Eye (tissue), 1 donor: ENCODE data around the gene FHDC1.
A peak's percentile ranks its signal among the peaks of the same experiment; 100 is the strongest.
"Not testable (repeated sequence)": the region's sequence is repeated elsewhere in the genome, so short reads cannot be mapped to it uniquely, and the experiment has no call there.

Experiments
- DNase-seq: peaks from one replicate; pipeline ENCODE4 v3.0.0-alpha.2; 2015

Gene FHDC1, protein sequence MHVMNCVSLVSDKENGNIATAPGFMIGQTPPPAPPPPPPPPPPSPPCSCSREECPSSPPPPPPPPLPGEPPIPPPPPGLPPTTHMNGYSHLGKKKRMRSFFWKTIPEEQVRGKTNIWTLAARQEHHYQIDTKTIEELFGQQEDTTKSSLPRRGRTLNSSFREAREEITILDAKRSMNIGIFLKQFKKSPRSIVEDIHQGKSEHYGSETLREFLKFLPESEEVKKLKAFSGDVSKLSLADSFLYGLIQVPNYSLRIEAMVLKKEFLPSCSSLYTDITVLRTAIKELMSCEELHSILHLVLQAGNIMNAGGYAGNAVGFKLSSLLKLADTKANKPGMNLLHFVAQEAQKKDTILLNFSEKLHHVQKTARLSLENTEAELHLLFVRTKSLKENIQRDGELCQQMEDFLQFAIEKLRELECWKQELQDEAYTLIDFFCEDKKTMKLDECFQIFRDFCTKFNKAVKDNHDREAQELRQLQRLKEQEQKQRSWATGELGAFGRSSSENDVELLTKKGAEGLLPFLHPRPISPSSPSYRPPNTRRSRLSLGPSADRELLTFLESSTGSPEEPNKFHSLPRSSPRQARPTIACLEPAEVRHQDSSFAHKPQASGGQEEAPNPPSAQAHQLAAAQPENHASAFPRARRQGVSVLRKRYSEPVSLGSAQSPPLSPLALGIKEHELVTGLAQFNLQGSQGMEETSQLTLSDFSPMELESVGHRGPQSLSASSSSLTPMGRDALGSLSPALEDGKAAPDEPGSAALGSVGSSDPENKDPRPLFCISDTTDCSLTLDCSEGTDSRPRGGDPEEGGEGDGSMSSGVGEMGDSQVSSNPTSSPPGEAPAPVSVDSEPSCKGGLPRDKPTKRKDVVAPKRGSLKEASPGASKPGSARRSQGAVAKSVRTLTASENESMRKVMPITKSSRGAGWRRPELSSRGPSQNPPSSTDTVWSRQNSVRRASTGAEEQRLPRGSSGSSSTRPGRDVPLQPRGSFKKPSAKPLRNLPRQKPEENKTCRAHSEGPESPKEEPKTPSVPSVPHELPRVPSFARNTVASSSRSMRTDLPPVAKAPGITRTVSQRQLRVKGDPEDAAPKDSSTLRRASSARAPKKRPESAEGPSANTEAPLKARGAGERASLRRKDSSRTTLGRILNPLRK

DNA sequence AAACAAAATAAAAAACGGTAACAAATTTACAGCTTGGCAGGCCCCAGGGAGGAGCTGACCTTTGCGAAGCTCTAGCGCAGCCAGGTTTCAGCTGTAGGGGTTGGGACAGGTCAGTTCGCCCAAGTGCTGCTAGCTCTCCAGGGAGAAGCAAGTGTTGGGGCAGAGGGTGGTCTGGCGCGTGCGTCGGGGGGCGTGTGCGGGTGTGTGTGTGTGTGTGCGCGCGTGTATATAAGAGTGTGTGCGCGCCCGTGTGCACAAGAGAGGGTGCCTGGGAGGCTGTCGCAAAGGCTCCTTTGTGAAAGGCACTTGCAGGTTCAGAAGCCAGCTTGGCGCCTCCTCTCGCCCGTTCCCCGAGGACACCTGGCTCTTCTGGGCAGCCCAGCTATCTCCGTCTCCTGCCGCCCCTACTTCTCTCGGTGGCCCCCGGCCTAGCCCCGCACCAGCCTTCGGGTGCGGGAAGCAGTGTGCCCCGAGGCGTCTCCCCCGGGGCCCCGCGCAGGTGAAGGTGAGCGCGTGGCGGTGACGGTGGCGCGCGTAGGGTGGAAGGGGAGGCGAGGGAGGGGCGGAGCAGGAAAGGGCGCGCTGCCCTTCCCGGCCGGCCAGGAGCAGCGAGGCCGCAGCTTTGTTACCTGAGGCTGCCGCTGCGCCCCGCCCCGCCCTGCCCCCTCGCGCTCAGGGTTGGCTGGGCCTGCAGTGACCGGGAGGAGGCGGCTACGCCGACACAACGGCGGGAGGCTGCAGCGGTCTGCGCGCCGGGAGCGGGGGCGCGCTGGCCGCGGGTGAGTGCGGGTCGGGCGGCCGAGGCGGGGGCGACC, at the start of gene FHDC1:
TSS of gene FHDC1 (plus strand) at position 693 of the 815 bp plus-strand sequence. CDS start 6,735 bp downstream, outside the sequence.
- DNase-seq = peak; percentile 68

DNA sequence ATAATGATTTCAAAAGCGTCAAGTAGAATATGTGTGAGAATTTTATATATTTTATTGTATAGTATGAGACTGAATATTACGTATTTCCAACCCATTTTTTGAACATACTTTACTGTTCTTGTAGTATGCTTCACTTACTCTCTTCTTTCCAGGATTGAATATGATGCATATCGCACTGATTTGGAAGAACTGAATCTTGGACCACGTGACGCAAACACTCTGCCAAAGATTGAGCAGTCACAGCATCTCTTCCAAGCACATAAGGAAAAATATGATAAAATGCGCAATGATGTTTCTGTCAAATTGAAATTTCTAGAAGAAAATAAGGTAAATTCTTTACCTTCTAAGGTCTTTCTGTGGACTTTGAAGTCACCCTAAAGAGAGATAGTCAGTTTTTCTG, 48.1 kb upstream of the FHDC1 start:
- no peak for DNase-seq

DNA sequence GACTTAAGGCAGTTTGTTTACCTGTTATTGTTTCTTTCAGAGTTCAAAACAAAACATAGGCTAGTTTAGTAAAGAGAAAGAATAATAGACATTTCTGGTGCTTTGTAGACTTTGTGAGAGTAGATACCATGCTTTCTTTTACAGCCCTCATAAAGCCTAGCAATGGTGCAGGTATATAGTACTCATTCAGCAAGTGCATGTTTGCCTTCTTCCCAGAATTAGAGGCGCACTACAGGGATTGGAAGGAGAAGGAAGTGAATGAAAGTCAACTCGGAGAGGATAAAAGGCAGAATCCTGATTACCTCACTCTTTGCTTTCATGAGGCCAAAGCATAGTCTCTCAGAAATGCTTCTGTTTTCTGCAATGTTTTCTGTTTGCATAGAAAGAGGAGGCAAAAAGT, 43.1 kb upstream of the FHDC1 start:
- DNase-seq = no peak

DNA sequence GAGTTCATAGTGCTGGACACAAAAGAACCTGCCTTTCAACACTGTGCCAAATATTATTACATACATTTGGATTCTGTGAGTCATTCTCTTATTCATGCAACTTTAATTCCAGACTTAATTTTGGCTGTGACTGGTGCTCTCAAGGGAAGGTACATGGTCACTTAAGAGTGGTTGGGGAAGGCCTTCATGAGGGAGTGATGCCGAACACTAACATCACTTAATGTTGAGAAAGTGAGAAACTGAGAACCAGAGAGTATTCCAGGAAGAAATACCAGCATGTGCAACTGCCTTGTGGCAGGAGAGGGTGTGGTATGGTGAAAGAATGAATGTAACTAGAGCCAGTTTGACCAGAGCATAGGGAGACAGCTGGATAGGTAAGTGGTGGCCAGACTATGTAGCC, 41.5 kb upstream of the FHDC1 start:
- no peak for DNase-seq

DNA sequence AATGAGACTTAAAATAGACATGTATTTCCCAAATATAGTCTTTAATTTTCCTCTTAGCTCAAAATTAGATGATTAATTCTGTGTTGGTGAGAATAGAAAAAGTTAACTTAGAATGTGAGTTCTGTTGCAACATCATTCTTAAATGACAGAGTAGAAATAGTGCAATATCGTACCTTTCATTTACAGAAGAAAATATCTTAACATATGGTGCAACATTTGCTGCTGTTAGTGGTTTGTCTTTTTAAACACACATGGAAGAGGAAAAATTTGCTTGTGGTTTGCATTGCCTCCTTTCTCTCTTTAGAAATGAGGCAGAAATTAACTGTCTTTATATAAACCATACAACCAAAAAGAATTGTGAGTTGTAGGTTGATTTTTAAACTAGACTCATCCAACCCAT, 39.3 kb upstream of the FHDC1 start:
- DNase-seq = no peak

DNA sequence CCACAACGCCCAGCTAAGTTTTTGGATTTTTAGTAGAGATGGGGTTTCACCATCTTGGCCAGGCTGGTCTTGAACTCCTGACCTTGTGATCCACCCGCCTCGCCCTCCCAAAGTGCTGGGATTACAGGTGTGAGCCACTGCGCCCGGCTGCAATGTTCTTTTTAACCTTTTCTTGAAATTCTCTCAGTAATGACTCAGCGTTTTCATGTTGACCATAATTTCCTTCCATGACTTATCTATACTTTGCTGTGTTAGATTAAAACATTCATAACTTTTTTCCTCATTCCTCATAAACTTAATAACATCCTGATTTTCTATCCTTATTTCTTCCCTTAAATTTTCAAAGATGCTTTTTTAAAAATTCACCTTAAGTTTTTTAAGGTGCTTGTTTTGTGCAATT, 38.0 kb upstream of the FHDC1 start:
- not testable (repeated sequence) for DNase-seq

DNA sequence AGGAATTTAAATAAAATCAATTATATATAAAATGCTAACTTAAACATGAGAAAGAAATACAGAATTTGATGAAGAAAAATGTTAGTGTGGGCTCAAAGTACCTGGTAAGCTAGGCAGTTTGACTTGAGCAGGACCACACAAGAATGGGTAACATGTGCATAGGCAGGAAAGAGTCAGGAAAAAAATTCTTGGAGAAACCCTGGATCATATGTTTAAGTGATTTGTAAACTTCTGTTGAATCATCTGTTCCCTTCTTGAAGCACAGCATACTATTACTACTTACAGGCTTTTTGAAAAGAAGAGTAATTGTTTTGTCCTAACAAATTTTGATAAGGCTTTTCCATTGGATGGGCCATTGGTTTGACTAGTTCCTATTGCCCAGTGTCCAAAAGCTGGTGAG, 37.5 kb upstream of the FHDC1 start:
- DNase-seq = no peak

DNA sequence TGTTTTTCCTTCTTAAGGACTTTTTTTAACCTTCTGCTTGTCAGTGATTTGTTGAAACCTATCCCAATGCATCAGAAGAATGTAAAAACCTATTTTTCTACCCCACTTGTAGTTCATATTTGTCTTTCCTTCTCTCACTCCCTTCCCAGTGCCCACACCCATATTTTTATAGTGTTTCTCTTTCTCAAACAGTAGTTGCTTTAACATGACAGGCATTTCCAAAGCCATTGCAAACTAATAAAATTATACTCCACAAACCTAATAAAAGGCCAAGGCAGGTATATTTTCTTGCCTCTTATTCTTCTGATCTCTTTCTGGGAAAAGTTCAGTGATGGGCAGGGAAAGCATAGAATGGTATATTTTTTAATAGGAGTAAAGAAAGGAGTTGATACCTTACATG, 35.7 kb upstream of the FHDC1 start:
- DNase-seq = no peak

DNA sequence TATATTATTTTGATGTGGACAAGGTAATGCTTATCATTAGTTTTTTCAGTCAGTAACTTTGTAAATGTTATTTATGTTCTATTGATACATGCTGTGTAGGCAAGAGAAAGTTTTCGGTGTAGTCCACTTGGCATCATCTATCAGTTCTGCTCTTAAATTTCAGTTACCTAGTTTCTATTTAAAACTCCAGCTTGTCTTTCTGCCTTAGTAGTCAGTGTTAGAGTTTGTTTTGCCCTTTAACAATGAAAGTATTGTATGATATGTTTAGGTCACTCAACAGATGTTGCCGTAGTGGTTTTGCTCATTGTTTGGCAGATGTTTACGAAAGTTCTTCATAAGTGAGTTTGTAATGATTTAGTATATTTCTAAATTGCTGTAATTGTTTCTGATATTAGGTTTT, 34.9 kb upstream of the FHDC1 start:
- no peak for DNase-seq

DNA sequence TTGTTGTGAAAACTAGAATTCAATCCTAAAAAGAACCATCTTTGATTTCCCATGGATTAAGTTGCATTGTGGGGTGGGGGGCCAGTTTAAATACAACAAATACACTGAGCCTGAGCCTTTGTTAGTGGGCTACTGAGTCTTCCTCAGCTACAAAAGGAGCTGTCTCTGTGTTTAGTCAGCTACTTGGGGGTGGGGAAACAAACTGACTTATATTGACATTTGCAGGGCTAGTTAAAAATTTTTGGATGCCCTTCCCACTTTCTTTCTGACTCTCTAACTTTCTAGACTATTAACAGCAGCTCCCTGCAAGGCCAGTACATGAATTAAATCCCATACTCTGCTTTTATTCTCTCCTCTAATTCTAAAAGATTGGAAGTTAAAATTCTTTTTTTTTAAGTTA, 32.5 kb upstream of the FHDC1 start:
- no peak for DNase-seq

DNA sequence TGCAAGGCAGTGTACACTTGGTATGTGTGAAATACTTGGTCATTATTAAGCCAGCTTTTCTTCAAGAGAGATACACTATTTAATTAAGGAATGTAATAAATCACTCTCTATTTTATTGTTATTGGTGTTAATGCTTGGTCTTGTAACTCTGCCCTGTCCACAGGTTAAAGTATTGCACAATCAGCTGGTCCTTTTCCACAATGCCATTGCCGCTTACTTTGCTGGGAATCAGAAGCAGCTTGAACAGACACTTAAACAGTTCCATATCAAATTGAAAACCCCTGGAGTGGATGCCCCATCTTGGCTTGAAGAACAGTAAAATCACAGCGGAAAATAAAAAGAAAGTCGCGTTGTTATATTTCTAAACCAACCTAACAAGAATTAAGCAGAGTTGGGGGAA, 26.2 kb upstream of the FHDC1 start:
- DNase-seq = no peak

DNA sequence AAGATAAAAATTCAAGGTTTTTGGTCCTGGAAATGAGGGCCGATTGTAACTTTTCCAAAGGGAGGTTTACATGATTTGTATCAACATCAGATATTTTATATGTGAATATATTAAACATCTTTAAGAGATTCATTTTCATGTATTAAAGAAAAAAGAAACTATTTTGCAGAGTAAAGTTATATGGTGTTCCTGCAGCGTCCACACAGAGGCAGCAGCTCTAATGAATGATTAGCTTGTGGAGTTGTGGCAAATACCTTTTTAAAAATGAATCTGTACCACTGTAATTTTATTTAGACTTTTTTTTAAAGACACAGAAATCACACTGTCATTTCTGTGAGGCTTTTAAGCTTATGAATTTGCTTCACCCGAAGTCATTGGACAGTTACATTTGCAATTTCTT, 25.6 kb upstream of the FHDC1 start:
- no peak for DNase-seq

DNA sequence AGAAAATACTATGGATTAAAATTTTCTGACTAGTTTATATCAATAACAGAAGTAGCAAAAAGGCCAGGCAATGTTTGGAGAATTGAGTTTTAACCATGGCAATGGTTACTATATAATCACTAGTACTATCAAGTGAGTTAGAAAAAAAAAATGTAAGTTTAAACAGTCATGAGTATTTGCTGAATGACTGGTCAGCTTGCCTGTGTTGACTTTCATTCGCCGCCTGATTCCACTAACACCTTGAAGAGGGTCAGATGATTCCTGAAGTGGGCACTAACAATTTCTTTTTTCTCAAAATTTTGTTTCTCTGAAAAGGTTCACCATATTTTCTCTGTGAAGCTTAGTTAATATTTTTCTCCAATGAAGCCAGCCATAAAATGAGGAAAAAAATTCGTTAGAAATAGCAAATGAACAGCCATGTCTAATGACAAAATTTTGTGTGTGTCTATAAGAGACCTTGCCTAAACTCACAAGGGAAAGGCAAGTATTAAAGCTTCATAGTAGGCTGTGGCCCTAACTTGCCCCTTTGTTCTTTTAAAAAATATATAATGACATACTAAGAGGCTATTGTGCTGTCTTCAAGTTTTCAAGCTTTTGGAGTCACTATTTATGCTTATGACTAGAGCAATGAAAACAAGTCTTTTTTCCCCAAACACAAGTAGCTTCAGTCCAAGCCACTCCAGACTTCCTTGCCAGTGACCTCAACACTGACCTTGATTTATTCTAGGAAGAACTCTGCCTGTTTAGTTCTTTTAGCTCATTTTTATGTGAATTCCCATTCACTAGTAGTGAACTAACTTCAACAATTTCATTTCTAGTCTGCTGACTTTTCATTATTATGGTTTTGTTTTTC, 18.4 kb upstream of the FHDC1 start:
- no peak for DNase-seq

DNA sequence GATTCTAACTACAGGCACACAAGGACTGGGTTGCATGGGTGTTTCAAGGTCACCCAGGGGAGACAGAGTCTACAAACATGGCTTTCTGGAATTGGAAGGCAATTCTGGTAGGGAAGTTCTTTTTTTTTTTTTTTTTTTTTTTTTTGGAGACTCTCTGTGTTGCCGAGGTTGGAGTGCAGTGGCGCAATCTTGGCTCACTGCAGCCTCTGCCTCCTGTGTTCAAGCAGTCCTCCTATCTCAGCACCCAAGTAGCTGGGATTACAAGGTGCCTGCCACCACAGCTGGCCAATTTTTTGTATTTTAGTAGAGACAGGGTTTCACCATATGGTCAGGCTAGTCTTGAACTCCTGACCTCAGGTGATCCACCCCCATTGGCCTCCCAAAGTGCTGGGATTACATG, 16.3 kb upstream of the FHDC1 start:
- no peak for DNase-seq

DNA sequence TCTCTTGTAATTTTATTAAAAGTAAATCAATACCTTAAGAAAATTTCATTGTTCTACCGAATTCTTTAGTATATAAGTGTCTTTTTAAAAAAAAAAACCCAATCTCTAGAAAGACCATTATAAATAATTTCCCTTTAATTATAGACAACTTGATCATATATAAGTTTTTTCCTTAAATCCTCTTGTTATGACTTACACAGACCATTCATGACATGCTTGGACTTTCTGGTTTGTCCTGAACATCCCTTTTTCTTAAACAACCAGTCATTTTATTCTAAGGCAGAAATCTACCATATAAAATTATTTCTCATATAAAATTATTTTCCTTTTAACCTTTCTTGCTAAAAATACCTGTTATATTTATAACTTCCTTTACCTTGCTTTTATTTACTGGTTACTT, 15.4 kb upstream of the FHDC1 start:
- DNase-seq = peak; percentile 39

DNA sequence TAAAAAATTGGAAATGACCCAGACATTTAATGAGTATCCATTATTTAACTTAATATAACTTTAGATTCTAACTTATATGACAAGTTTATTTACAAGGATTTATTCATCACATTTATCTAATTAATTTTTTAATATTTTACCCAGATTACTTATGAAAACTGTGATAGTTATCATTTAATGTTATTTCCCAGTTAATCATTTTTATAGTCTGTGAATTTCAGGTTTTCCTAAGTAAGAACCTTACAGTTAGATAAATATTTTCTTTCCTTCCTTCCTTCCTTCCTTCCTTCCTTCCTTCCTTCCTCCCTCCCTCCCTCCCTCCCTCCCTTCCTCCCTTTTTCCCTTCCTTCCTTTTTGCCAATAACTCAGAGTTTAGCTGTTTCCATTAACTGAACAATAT, 14.8 kb upstream of the FHDC1 start:
- DNase-seq = no peak

DNA sequence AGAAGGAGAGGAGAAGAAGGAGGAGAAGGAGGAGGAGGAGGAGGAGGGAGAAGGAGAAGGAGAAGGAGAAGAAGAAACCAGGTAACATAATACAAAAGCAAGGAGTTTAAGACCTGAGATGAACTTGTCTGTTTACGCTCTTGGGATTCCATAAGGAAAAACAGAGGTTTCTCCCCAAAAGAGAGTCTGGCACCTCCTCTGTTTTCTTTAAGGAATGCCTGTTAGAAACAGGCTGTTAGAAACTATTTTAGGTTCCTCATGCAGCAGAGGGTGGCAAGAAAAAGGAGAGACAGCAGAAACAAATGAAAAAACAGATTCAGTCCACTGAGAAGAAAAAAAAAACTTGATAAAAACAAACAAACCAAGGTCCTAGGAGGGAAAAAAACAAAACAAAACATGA, 10.3 kb upstream of the FHDC1 start:
- DNase-seq = no peak

DNA sequence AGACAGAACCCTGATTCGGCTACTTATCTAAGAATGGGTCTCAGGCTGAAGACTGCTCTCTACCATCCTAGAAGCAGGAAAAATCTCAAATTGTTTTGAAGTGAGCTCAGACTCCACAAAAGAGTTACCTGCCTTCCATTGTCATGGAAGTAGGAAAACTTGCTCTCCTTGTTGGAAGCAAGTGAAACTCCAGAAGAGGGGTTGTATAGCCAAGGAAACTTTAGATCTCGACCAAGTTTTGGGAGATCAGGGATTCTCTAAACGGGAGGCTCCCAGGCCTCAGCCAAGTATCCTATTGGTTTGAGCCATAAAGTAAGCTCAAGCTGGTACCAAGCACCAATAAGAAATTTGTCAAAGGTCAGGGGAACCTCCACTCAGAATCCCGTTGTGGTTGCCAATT, 9.2 kb upstream of the FHDC1 start:
- no peak for DNase-seq

DNA sequence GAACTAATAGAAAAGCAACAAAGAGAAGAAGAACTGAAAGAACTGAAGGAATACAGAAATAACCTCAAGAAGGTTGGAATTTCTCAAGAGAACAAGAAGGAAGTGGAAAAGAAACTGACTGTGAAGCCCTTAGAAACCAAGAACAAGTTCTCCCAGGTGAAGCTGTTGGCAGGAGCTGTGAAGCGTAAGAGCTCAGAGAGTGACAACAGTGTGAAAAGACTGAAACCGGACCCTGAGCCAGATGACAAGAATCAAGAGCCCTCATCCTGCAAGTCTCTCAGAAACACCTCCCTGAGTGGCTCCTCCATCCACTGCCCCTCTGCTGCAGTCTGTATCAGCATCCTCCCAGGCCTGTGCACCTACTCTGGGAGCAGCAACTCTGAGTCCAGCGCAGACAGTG, 8.4 kb upstream of the FHDC1 start:
- no peak for DNase-seq

DNA sequence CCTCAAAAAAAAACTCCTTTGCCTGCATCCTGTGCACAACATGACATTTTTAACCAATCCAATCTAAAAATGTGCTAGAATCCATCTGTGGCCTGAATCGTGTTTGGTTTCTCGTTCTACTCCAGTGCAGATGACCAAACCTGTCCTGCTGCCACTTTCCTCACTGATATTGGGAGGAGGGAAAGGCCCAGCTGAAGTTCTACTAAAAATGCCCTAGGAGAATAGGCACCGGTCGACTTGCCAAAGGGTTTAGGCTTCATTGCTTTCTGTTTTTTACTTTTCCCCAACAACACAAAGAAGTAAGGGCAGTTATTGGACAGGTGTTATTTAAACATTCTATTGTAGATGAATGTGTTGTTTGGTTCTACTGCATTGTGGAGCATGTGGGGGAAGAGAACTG, 7.8 kb upstream of the FHDC1 start:
- no peak for DNase-seq

DNA sequence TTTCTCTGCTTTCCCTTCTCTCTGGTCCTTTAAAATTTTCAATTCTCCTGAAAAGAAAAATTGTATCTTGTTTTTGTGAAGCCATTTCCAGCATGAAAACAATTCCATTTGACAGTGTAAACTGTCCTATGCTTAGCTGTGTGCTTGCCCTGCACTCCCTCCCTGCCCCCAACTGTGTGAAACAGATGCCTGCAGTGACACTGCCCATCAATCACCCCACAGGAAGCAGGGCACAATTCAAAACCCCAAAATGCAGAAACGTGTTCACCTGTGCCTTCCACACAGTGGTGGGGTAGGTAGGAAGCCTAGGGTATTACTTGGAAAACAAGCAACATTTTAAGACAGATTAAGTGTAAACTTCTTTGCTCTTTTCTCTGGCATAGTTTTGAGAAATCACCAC, 6.2 kb upstream of the FHDC1 start:
- no peak for DNase-seq

DNA sequence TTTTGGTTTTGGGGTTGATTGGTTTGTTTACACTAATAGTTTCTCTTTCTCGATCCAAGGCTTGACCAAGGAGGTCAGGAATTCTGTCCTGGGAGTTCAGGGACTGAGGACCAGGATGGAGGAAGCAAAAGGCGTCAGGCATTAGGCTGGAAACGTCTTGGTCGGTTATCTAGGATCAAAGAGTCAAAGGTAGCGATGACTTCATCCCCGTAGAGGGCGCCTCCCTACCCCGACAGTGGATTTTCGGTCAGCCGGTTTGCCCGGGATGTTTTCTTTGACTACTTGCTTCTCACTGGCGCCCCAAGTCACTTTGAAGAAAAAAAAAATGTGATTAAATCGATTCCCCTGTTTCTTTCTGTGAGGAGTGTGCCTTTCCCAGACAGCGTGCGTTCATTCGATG, 980 bp upstream of the FHDC1 start:
- no peak for DNase-seq
